Activated CD8-positive, alpha-beta memory T cell treated with anti-CD3 and anti-CD28 coated beads for 48 hours (primary cell): ENCODE measurements around the gene TNS4.

Experiments
- DNase-seq, 3 experiments: peaks; one replicate each; pipeline ENCODE4 v3.0.0-alpha.2; 2020; ENCODE audit warnings: low read depth in 2 of 3, low spot score in 2 of 3

The TNS4 gene

GRCh38 chr17:40517286-40517662 is 15.9 kb upstream of the TNS4 start:
- no peak for DNase-seq

DNA sequence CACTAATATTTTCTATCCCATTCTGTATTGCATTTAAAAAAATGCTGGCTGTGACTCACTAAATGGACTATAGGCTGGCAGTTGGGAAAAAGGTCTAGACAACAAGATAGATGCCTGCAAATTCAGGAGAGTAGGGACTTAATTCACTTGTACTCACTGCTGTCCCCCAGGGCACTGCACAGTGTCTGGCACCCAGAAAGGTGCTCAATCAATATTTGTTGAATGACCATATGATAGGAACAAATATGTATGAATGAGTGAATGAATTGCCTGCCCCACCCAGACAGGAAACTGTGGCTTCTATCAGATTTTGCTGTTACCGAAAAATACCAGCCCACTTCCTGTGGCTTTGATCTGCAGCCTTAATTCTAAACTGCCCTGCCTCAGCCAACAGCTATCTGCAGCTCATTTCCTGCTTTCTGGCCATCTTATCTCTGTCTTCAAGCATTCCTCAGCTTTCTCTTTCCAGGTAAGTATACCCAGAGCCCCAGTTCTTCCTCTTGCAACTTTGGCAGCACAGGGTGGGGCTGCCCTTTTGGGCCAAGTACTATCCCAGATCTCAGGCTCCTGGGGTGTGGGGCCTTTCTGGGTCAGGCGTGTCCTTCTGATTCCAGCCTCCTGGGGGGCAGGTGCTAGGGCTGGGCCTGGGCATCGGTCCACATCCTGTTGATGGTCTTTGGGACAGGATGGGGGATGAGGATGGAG is 15.3 kb upstream of the TNS4 start:
- no peak for DNase-seq

DNA sequence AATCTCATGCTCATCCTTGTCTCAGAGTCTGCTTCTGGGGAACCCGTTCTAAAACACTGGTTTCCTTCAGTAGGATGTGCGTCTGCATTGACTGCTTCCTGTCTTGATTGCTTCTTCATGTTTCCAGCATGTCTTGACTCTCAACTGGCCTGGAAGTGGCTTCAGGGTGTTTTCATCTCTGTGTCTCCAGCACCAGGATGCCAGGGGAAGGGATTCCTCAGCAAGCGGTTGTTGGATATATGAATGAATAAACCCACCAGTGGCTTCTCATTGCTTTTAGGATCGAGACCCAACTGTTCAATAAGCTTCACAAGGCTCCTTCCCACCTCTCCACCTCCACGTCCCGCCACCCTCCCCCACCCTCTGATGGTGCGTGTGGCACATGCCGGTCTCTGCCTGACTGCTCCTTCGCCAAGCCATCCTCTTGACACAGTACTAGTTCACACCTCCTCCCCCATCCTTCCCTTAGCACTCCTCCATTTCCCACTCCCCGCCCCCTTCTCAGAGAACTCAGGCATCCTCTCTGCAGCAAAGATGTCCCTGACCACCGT is 14.1 kb upstream of the TNS4 start:
- DNase-seq = no peak

DNA sequence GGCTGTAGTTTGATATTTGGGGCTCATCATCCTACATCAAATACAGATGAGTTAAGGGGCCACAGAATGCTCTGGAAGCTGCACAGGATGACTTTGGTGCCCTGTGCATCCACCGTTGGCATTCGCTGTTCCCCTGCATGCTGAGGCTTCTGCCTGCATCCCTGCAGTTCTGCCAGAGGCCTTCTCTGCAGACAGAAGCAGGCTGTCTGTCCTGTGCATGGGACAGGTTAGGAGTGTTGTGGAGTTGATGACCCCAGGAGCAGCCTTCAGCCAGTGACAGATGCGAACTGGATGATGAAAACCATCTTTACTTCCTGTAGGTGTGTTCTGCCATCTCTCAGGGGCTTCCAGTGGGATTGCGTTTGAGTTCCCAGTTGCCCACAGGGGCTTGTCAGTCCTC is 13.6 kb upstream of the TNS4 start:
- no peak for DNase-seq

DNA sequence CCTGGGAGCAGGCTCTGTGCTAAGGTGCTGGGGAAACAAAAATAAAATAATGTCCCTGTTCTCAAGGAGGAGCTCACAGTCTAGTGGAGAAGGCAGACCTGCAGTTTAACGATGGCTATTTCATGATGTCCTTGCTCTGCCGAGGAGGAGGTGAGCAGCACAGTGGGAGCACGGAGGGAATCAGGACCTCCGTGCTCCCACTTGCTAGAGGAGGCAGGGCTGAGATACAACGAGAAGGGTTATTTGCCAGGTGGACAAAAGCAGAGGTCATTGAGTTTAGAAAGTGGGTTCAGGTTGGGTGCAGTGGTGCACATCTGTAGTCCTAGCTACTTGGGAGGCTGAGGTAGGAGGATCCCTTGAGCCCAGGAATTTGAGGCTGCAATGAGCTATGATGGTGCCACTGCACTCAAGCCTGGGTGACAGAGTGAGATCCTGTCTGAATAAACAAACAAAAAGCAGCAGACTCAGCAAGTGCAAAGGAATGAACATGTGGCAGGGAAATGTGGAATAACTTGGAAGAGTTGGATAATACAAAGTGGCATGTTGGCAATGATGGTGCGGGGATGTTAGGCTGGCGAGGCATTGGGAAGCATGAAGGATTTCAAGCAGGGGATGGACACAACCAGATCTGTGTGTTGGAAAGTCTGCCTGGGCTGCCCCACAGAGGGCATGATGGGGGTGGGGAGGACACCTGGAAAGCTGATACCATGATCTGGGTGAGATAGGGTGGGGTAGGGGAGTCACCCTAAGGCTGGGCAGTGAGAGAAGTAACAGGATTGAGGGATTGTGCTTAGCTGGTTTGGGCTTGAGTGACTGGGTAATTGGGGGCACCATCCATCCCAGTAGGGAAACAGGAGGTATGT is 12.8 kb upstream of the TNS4 start:
- DNase-seq = no peak

DNA sequence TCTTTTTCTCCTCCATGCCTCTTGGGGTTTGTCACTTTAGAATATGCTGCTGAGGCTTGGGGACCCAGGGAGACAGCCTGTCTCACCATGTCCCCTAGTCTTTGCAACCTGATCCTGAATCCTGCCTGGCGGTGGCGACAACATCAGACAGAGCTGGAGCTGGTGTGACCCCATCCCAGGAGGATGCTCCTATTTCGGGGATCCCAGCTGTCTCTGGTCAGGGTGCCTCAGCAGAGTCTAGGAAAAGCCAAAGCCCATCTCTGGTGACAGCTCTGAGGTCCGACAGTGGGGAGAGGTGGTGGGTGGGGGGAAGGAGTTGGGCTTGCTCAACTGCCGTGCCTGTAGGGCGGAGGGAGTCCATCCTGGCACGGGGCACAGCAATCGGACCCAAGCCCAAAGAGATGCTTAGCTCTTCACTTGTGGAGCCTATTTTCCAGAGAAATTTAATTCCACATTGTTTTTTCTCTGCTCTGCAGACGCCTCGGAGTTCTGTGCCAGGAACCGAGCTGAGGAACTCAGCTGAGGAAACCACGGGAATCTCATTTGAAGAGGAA is 10.3 kb upstream of the TNS4 start:
- DNase-seq = no peak

- no peak for DNase-seq
These were observed 9.7 kb upstream of the TNS4 start for GRCh38 chr17:40511136-40511535.

- DNase-seq = no peak
These were observed 8.9 kb upstream of the TNS4 start for GRCh38 chr17:40510328-40510648.

DNA sequence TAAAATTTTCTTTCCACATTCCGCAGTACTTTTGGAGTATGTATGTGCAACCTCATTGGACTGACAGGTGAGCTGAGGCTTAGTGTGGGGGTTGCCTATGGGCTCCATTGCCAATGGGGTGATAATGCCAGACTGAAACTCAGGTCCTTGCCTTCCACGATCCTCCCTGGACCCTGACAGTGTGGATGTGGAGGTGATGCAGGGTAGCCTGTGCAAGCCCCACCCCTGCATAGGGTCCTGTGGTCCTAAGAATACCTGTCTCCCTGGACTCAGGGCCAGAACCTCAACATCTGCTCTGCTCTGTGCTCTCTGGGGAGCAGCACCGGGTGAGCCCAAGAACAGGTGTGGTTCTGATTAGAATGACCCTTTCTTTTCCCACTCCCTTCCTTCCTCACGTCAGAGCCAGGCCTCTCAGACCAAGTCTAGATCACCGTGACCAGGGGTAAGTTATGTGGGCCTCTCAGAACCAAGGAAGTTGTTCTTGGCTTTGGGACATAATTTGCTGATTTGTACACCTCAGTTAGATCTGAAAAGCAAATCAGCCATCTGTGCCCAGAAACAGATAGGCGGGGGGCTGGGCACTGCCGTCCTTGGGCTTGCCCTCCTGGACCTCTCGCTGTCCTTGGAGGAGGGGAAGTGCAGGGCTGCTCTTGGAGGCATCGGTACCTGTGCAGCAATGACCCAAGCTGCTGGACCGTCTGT is 8.4 kb upstream of the TNS4 start:
- no peak for DNase-seq

GRCh38 chr17:40506786-40507185 is 5.4 kb upstream of the TNS4 start:
- no peak for DNase-seq

DNA sequence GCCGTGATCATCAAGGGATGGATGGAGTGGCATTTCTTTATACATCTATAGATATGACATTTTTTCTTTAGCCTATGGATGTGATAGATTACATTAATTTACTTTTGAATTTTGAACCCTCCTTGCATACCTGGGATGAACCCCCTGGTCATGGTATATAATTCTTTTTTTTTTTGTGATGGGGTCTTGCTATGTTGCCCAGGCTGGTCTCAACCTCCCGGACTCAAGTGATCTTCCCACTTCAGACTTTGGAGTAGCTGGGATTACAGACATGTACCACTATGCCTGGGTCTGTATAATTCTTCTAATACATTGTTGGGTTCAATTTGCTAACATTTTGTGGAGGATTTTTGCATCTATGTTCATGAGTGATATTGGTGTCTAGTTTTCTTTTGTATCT is 1.7 kb upstream of the TNS4 start:
- no peak for DNase-seq

- DNase-seq = no peak
These were observed 1.3 kb upstream of the TNS4 start for GRCh38 chr17:40502716-40503115.

DNA sequence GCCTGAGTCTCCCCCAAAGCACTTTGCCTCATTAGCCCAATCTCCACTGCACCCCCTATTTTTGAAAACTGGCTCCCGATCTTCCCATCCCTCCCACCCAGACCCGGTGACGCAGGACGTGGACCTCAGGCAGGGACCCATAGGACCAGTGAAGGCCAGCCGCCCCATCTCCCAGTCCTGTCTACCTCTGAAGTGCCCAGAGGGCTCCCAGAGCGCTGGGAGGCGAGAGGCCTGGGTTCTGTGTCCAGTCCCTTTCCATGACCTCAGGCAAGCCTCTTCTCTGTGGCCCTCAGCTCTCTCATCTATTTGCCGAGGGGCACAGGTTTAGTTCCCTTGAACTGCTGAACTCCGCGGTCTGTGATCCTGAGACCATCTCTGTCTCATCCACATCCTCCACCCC is 714 bp downstream of the TNS4 start:
- DNase-seq = no peak

GRCh38 chr17:40500190-40500589 is 1.2 kb downstream of the TNS4 start:
- DNase-seq = no peak

- DNase-seq = no peak
These were observed 1.8 kb downstream of the TNS4 start for GRCh38 chr17:40499551-40500189.

GRCh38 chr17:40498281-40499084 is 2.9 kb downstream of the TNS4 start:
- DNase-seq = no peak

GRCh38 chr17:40497695-40498094 is 3.7 kb downstream of the TNS4 start:
- no peak for DNase-seq

DNA sequence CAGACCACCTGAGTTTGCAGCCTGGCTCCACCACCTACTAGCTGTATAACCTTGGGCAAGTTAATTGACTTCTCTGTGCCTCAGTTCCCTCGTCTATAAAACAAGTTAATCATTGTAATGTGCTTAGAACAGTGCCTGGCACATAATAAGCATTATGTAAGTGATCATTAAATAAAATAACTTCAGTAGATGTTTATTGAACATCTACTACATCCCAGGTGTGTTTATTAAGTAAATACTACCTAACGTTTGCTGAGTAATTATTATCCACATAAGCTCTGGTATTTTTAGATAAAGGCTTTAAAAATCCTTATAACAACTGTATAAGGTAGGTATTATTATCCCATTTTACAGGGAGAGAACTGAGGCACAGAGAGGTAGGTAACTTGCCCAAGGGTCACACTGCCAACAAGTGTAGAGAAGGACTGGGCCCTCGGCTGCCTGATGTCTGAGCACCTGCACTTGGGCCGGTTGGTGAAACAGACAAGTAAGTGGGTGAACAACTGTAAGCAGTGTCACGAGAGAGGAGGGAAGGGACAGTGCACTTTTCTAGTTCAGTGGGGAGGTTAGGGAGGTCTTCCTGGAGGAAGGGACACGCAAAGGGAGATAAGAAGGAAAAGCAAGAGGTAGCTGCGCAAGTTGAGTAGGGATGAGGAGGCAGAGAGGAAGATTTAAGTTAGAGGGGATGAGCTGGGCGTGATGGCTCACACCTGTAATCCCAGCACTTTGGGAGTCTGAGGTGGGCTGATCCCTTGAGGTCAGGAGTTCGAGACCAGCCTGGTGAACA is 4.6 kb downstream of the TNS4 start:
- DNase-seq = no peak

GRCh38 chr17:40496170-40496569 is 5.3 kb downstream of the TNS4 start:
- DNase-seq = no peak

- no peak for DNase-seq
These were observed 6.3 kb downstream of the TNS4 start for GRCh38 chr17:40495140-40495539.
